HepG2 (cell line): ENCODE results near the gene FOLR2. TPM values are rescaled to one million over a fixed set of nuclear protein-coding genes. Genes with fewer than 3 reads are reported as not detected.

Source experiments
- ATAC-seq: fragments of 200-7000 bp; cut with Tn5 transposase; 3 replicates; pipeline ENCODE4 v1.9.1; 2020; ENCODE audit warnings: mild to moderate bottlenecking, moderate library complexity
- BruUV-seq: library from RNA; stranded (reverse); fragments of 400-500 nt; replicated peaks from 2 replicates; lab custom pipeline; 2021; lab: Mats Ljungman, UMichigan
- CTCF ChIA-PET: fragments of 300-600 bp; formaldehyde crosslinking; extraction: SDS; loops from one replicate; lab custom pipeline; 2021; ENCODE audit warnings: low total read pairs, inconsistent platforms, low intra/inter-chr PET ratio; lab: Yijun Ruan, JAX
- POLR2A ChIA-PET: fragments of 350-600 bp; sonication (Branson Sonifier 250); formaldehyde crosslinking; loops from one replicate; lab custom pipeline; 2020; ENCODE audit warnings: antibody characterized with exemption, inconsistent platforms; lab: Yijun Ruan, JAX
- DNase-seq: peaks from one replicate; pipeline ENCODE4 v3.0.0-alpha.2; 2015; ENCODE audit warnings: low spot score
- FAIRE-seq: peaks from 3 replicates; lab custom pipeline; 2011; peaks lifted over from hg19 to GRCh38; lab: Jason Lieb, UNC
- H2AFZ ChIP-seq: one replicate; pipeline ENCODE4 v1.6.1; 2011; ENCODE audit warnings: low read length, inconsistent platforms
- H3K27ac ChIP-seq: fragments of 300-600 bp; 3 replicates; pipeline ENCODE4 v1.8.0; 2011; ENCODE audit warnings: mixed run types, mild to moderate bottlenecking, mixed read lengths, low read length, inconsistent platforms; ENCODE audit not compliant: insufficient read depth; ENCODE audit errors: extremely low read length
- H3K27me3 ChIP-seq, 2 experiments: fragments of 200-600 bp in 1 of 2; 2 replicates in 1 of 2; 3 replicates in 1 of 2; pipeline versions ENCODE4 v1.6.0 to v1.8.0; 2011; ENCODE audit warnings: low read length in 2 of 2, mild to moderate bottlenecking in 2 of 2, moderate library complexity in 2 of 2, inconsistent platforms in 1 of 2; ENCODE audit not compliant: insufficient read depth in 2 of 2, control insufficient read depth in 1 of 2
- H3K36me3 ChIP-seq, 2 experiments: fragments of 200-600 bp in 1 of 2; replicated peaks in 1 of 2; 2 replicates in 1 of 2; 3 replicates in 1 of 2; pipeline versions ENCODE4 v1.5.1 to v1.8.0; 2011; ENCODE audit warnings: low read length in 2 of 2, inconsistent platforms in 1 of 2; ENCODE audit not compliant: insufficient read depth in 2 of 2, control insufficient read depth in 1 of 2
- H3K4me1 ChIP-seq: 2 replicates; pipeline ENCODE4 v1.5.1; 2012; ENCODE audit warnings: low read length, inconsistent platforms; ENCODE audit not compliant: insufficient read depth
- H3K4me2 ChIP-seq: 2 replicates; pipeline ENCODE4 v1.6.0; 2011; ENCODE audit warnings: low read depth, low read length, inconsistent platforms
- H3K4me3 ChIP-seq, 3 experiments: fragments of 200-600 bp in 1 of 3; sonication (generic), shearing (Covaris generic) in 1 of 3; replicated peaks in 1 of 3; 2 replicates each; pipeline ENCODE4 v1.5.1; 2011 to 2016; ENCODE audit warnings: low read length in 3 of 3, inconsistent platforms in 2 of 3, low read depth in 2 of 3, mild to moderate bottlenecking in 2 of 3, control low read depth in 1 of 3, mixed read lengths in 1 of 3; ENCODE audit not compliant: insufficient read depth in 1 of 3
- H3K79me2 ChIP-seq: one replicate; pipeline ENCODE4 v1.6.1; 2011; ENCODE audit warnings: low read length, inconsistent platforms; ENCODE audit not compliant: insufficient read depth
- H3K9ac ChIP-seq: 2 replicates; pipeline ENCODE4 v1.6.0; 2011; ENCODE audit warnings: mild to moderate bottlenecking, low read depth, low read length, inconsistent platforms; ENCODE audit not compliant: insufficient read depth
- H3K9me3 ChIP-seq: 2 replicates; pipeline ENCODE4 v1.5.1; 2012; ENCODE audit warnings: mild to moderate bottlenecking, low read length
- H4K20me1 ChIP-seq: 2 replicates; pipeline ENCODE4 v1.6.0; 2011; ENCODE audit warnings: inconsistent platforms, mild to moderate bottlenecking, low read length, moderate library complexity; ENCODE audit not compliant: insufficient read depth
- GATAD2A ChIP-seq: IDR thresholded peaks from 2 replicates; pipeline ENCODE4 v1.6.1; 2016
- GTF3A ChIP-seq: sonication (generic); formaldehyde crosslinking; conservative IDR thresholded peaks from 2 replicates; pipeline ENCODE4 v1.4.0; 2020; ENCODE audit warnings: mild to moderate bottlenecking, missing genetic modification reagents
- HES4 ChIP-seq: sonication (generic); formaldehyde crosslinking; IDR thresholded peaks from 2 replicates; pipeline ENCODE4 v1.9.0; 2021; ENCODE audit warnings: mild to moderate bottlenecking, missing genetic modification reagents, borderline replicate concordance
- IKZF4 ChIP-seq: sonication (generic); formaldehyde crosslinking; IDR thresholded peaks from 2 replicates; pipeline ENCODE4 v1.5.1; 2020; ENCODE audit warnings: borderline replicate concordance, mild to moderate bottlenecking, low read depth, missing genetic modification reagents; ENCODE audit errors: not compliant biosample characterization
- MED8 ChIP-seq: sonication (generic); formaldehyde crosslinking; IDR thresholded peaks from 2 replicates; pipeline ENCODE4 v1.8.1; 2023; ENCODE audit warnings: mild to moderate bottlenecking, missing genetic modification reagents; ENCODE audit not compliant: insufficient replicate concordance
- MEIS2 ChIP-seq: sonication (generic); formaldehyde crosslinking; IDR thresholded peaks from 2 replicates; pipeline ENCODE4 v1.9.0; 2021; ENCODE audit warnings: mild to moderate bottlenecking, missing genetic modification reagents
- PAWR ChIP-seq: sonication (generic); formaldehyde crosslinking; IDR thresholded peaks from 2 replicates; pipeline ENCODE4 v1.4.0; 2020; ENCODE audit warnings: missing genetic modification reagents, mild to moderate bottlenecking, borderline replicate concordance
- POLR2AphosphoS5 ChIP-seq: IDR thresholded peaks from 2 replicates; pipeline ENCODE4 v1.6.1; 2012; ENCODE audit warnings: low read depth, low read length
- POLR2G ChIP-seq: fragments of 200-400 bp; formaldehyde crosslinking; IDR thresholded peaks from 2 replicates; pipeline ENCODE4 v1.6.1; 2018; ENCODE audit warnings: mild to moderate bottlenecking, low read depth, low read length, moderate library complexity
- PRDM4 ChIP-seq: sonication (generic); formaldehyde crosslinking; IDR thresholded peaks from 2 replicates; pipeline ENCODE4 v1.9.0; 2021; ENCODE audit warnings: missing genetic modification reagents, borderline replicate concordance
- PRPF4 ChIP-seq: fragments of 200-400 bp; formaldehyde crosslinking; IDR thresholded peaks from 2 replicates; pipeline ENCODE4 v1.6.1; 2016; ENCODE audit warnings: low read length, low read depth; ENCODE audit not compliant: poor library complexity, severe bottlenecking
- SOX5 ChIP-seq: IDR thresholded peaks from 2 replicates; pipeline ENCODE4 v1.6.1; 2016; ENCODE audit warnings: borderline replicate concordance
- SRY ChIP-seq: sonication (generic); formaldehyde crosslinking; IDR thresholded peaks from 2 replicates; pipeline ENCODE4 v1.8.0; 2022; ENCODE audit warnings: mild to moderate bottlenecking, missing genetic modification reagents
- XBP1 ChIP-seq: sonication (generic); formaldehyde crosslinking; IDR thresholded peaks from 2 replicates; pipeline ENCODE4 v1.5.0; 2020; ENCODE audit warnings: missing genetic modification reagents
- WGBS: methylation state at CpG from one replicate; pipeline ENCODE4 v1.1.6; 2017; ENCODE audit warnings: low lambda C conversion rate; 5-methylcytosine and 5-hydroxymethylcytosine counted together
- in situ Hi-C: cut with HindIII; loops from 2 replicates; pipeline ENCODE4 v1.10.0; 2017; ENCODE audit warnings: low pct_unique_long_range_greater_than_20kb; ENCODE audit not compliant: extremely low pct_ligation_motif_present
- intact Hi-C: fragments of 100-400 bp; cut with micrococcal nuclease; formaldehyde crosslinking; loops from one replicate; pipeline ENCODE4 v1.10.0; 2022; ENCODE audit not compliant: unreplicated experiment
- polyA plus RNA-seq, 8 experiments: library from polyadenylated mRNA; depleted of rRNA in 3 of 8; stranded (reverse) in 7 of 8; unstranded in 1 of 8; fragments of >200 nt; fragmentation: Illumina TruSeq in 4 of 8; extraction: Trizol in 4 of 8; gene quantifications; 2 replicates each; pipeline versions ENCODE4 v1.2.1 to v1.2.3, GENCODE V29; 2011 to 2016; ENCODE audit warnings: low read depth in 4 of 8, missing spikeins in 1 of 8, mixed read lengths in 1 of 8; ENCODE audit not compliant: insufficient read depth in 1 of 8
- total RNA-seq, 5 experiments: library from RNA; depleted of rRNA; stranded (reverse); fragments of >200 nt; fragmentation: Illumina TruSeq; extraction: Trizol; gene quantifications; 2 replicates each; pipeline ENCODE4 v1.2.3, GENCODE V29; 2016; ENCODE audit warnings: low read depth in 1 of 5
- TF ChIP-seq, protein P1 (sequence below): sonication (generic); formaldehyde crosslinking; IDR thresholded peaks from 2 replicates; pipeline ENCODE4 v1.4.0; 2020; ENCODE audit warnings: missing genetic modification reagents, borderline replicate concordance
- TF ChIP-seq, protein P2 (sequence below): conservative IDR thresholded peaks from 2 replicates; pipeline ENCODE4 v1.6.1; 2018; ENCODE audit warnings: missing genetic modification reagents

The FOLR2 gene
- total and polyA plus RNA-seq, 2 of the 13 experiments (the other 11 are each of a cell fraction or from before 2014, with no cell fraction given), result 0.09 TPM; not detected in 1

GRCh38 chr11:72223615-72224563 is 7.3 kb downstream of the FOLR2 start:
- intact Hi-C loops, result loop anchor here (2.0 kb wide), 1 partner anchor 15 kb away; no protein-coding TSS in a partner anchor
- FAIRE-seq, result no peak
- Histone ChIP-seq H3K4me3 (peak overlapping the region; percentile 83 to 90 (median 85)), H3K9ac (peak overlapping the region; percentile 82), H4K20me1 (no peaks in the 10 kb centered on the region), H3K4me2 (peak overlapping the region; percentile 93), H3K79me2 (peaks cover 7% of the 10 kb centered on the region), H3K27me3 (peaks cover 0 to 9% of the 10 kb centered on the region in 2 experiments; a peak in 1 of 5 replicates), H2AFZ (no peak overlapping the region), H3K27ac (peak overlapping the region; percentile 60), H3K4me1 (peaks cover 35% of the 10 kb centered on the region), H3K36me3 (peaks cover under 1 to 4% of the 10 kb centered on the region in 2 experiments; a peak in 3 of 5 replicates), H3K9me3 (no peaks in the 10 kb centered on the region)
- DNase-seq, result no peak
- ChIA-PET POLR2A (interaction anchor here (0.6 to 1.3 kb wide), 4 partner anchors 13 to 112 kb away, joined by 3 to 5 read pairs (median 4); partner anchors contain the start of gene ANAPC15), CTCF (no interaction called here)
- BruUV-seq, result no TSS peak
- 1% methylated on average over 26 of the region's 84 CpGs for WGBS
- in situ Hi-C loops, result no loop called here
- ATAC-seq, result peak; percentile 41
- TF ChIP-seq, protein P1, sequence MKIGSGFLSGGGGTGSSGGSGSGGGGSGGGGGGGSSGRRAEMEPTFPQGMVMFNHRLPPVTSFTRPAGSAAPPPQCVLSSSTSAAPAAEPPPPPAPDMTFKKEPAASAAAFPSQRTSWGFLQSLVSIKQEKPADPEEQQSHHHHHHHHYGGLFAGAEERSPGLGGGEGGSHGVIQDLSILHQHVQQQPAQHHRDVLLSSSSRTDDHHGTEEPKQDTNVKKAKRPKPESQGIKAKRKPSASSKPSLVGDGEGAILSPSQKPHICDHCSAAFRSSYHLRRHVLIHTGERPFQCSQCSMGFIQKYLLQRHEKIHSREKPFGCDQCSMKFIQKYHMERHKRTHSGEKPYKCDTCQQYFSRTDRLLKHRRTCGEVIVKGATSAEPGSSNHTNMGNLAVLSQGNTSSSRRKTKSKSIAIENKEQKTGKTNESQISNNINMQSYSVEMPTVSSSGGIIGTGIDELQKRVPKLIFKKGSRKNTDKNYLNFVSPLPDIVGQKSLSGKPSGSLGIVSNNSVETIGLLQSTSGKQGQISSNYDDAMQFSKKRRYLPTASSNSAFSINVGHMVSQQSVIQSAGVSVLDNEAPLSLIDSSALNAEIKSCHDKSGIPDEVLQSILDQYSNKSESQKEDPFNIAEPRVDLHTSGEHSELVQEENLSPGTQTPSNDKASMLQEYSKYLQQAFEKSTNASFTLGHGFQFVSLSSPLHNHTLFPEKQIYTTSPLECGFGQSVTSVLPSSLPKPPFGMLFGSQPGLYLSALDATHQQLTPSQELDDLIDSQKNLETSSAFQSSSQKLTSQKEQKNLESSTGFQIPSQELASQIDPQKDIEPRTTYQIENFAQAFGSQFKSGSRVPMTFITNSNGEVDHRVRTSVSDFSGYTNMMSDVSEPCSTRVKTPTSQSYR (CRISPR knock-in tag), result peak; percentile 76
- TF ChIP-seq PAWR (CRISPR knock-in tag), result 0 out of 2 replicates have a peak, but pooled peaks have one; percentile 10
- TF ChIP-seq HES4 (CRISPR knock-in tag), result no peak
- 0 out of 2 replicates have a peak, but pooled peaks have one; percentile 14 for TF ChIP-seq MEIS2 (CRISPR knock-in tag)
- TF ChIP-seq SRY (CRISPR knock-in tag), result peak; percentile 7; the same call in 1 of the 2 replicates
- no peak for TF ChIP-seq PRPF4
- no peak for TF ChIP-seq XBP1 (CRISPR knock-in tag)
- no peak for TF ChIP-seq PRDM4 (CRISPR knock-in tag)
- TF ChIP-seq, protein P2, sequence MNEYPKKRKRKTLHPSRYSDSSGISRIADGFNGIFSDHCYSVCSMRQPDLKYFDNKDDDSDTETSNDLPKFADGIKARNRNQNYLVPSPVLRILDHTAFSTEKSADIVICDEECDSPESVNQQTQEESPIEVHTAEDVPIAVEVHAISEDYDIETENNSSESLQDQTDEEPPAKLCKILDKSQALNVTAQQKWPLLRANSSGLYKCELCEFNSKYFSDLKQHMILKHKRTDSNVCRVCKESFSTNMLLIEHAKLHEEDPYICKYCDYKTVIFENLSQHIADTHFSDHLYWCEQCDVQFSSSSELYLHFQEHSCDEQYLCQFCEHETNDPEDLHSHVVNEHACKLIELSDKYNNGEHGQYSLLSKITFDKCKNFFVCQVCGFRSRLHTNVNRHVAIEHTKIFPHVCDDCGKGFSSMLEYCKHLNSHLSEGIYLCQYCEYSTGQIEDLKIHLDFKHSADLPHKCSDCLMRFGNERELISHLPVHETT, result no peak
- TF ChIP-seq IKZF4 (CRISPR knock-in tag), result peak; percentile 23
- 0 out of 2 replicates have a peak, but pooled peaks have one; percentile 23 for TF ChIP-seq POLR2AphosphoS5
- TF ChIP-seq GTF3A, result no peak
- TF ChIP-seq SOX5 (CRISPR knock-in tag), result no peak
- peak; percentile 1; the same call in 1 of the 2 replicates for TF ChIP-seq GATAD2A
- TF ChIP-seq POLR2G, result peak; percentile 56; the same call in 1 of the 2 replicates
- peak; percentile 21 for TF ChIP-seq MED8 (CRISPR knock-in tag)
